ENCODE data around the gene VPS50.

GRCh38 chr7:93298206-93298605 lies 66.0 kb downstream of the VPS50 start:
- TF ChIP-seq POLR2A (IDR thresholded peaks at IDR 0.05) (no peak), POLR2AphosphoS5 (IDR thresholded peaks at IDR 0.05) (no peak), CTCF (IDR thresholded peaks at IDR 0.05) (no peak), EP300 (IDR thresholded peaks at IDR 0.05) (no peak)
